Tongue (tissue), 2 donors: Measurements from ENCODE around the gene SVOP. TPM values are rescaled to one million over a fixed set of nuclear protein-coding genes. Genes with fewer than 3 reads are reported as not detected.

ENCODE experiments used
- DNase-seq: peaks from one replicate; pipeline ENCODE4 v3.0.0-alpha.2; 2015
- total RNA-seq: library from RNA; depleted of rRNA; stranded (reverse); fragments of >200 nt; gene quantifications from one replicate; pipeline ENCODE4 v1.2.3, GENCODE V29; 2014

Gene SVOP
- total RNA-seq, 1 donor from 2014 or later: 0.31 TPM

DNA sequence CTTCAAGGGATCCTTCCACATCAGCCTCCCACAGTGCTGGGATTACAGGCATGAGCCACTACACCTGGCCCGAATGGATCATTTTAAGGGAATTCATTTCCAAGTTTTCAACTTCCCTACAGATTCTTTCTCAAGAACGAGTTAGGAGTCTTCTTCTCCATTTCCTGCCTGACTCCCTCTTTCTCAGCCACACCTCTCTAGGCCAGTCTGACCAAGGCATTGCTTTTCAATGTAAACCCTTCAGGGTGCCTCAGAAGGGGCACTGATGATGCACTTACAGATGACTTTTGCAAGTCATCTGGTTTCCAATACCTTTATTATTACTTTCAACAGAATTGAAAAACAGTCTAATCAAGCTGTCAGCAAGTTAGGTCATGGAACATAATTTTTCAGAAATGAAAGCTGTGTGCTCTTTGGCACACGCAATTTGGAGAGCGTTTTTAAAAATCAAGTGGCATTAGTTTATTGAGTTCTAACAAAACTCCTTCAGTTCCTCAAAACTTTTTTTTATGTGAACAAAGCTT lies 47.2 kb downstream of the SVOP start:
- DNase-seq: no peak

DNA sequence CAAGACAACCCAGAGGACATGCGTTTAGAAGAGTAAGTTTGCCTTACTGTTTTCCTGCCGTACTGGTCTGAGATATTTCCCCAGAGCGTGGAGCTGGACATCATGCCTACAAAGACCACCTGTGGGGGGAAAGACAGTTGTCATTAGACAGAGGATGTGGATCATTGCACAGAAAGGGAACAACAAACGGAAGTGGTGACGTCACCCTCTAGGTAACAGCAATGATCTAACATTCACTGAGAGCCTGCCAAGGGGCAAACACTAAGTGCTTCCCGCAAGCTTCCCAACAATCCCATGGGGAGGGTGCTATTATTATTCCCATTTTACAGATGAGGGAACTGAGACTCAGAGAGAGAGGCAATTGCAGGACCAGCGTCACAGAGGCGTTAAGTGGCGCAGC lies 48.5 kb downstream of the SVOP start:
- DNase-seq: no peak

DNA sequence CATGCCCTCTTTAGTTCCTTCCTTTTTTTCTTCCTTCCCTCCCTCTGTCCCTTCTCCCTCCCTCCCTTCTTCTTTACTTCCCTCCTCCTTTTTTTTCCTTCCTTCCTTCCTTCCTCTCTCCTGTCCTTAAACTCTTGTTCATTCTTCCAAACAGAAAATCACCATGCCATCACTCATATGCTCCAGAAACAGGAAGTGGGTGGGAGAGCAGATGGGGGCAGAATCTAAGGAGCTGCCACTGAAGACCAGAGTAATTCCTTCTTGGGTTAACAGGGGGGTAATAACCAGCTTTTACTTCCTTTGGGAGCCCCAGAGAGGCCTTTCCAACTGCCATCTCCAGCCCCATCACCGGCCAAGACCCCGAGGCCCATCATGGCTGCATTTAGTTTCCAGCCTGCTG lies 51.2 kb downstream of the SVOP start:
- DNase-seq: no peak

DNA sequence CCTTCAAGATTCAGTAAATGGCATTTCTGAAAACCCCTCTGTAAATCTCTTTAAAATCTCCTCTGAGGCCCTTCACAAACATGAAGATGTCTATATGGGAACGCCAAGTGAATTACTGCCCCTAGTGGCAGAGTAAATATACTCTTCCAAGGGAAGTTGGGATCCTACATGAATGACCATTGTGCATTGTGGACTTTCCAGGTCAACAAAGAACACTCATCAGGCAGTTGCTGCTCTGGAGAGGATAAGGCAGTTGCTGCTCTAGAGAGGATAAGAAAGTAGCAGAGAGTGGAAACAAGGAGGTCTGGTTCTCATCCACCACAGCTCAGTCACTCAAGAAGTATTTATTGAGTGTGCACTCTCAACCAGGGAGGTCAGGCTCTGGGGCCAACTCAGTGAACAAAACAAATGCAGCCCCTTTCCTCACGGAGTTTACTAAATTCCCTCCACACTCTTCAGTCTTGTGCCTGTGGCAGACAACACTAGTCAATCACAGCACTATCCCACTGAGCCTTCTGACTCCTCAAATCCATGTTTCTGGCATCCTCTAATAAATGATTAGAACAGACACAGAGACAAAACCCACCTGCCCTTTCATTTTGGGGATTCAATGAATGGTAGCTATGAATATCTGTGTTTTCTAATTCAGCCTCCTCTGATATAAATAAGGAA lies 52.9 kb downstream of the SVOP start:
- no peak for DNase-seq

DNA sequence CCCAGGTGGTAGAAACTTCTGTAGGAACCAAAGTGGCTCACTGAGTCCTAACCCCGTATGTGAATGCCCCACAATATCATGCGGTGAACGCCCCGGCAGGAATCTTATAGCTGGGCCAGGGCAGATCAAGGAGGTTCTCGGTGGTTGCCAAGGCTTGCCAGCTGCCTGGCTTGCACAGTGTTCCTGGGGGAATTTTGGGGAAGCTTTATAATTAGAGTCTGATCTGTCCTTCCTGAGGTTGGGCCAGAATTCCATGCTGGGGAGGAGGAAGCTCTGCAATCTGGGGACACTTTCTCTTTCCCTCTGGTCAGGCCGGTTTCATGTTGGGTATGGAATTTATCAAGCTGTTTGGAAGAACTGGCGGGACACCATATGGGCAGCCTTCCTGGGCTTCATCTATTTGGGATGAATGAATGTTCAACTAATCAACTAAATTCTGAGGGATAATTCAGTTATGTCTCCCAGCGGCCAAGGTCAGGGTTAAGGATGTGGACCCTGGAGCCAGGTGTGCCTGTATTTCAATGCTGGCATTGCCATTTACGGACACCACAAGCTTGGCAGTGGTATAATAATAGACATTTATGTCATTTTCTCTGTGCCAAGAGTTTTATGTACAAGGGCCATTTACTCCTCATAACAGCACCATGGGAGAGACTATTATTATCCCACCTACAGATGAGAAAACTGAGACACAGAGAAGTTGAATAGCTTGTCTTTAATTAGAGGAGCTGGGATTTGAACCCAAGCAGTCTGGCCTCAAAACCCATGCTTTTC lies 54.3 kb downstream of the SVOP start:
- peak; percentile 66 for DNase-seq

DNA sequence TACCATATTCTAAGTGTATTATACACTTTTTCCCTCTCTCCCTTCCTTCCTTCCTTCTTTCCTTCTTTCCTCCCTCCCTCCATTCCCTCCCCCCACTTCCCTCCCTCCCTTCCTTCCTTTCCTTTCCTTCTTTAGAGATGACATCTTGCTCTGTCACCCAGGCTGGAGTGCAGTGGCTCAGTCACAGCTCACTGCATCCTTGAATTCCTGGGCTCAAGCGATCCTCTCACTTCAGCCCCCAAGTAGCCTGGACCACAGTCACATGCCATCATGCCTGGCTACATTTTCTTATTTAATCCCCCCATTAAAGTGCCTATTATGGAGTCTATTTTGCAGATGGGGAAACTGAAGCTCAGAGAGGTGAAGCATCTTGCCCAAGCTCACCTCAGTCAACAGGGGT lies 55.0 kb downstream of the SVOP start:
- no peak for DNase-seq

DNA sequence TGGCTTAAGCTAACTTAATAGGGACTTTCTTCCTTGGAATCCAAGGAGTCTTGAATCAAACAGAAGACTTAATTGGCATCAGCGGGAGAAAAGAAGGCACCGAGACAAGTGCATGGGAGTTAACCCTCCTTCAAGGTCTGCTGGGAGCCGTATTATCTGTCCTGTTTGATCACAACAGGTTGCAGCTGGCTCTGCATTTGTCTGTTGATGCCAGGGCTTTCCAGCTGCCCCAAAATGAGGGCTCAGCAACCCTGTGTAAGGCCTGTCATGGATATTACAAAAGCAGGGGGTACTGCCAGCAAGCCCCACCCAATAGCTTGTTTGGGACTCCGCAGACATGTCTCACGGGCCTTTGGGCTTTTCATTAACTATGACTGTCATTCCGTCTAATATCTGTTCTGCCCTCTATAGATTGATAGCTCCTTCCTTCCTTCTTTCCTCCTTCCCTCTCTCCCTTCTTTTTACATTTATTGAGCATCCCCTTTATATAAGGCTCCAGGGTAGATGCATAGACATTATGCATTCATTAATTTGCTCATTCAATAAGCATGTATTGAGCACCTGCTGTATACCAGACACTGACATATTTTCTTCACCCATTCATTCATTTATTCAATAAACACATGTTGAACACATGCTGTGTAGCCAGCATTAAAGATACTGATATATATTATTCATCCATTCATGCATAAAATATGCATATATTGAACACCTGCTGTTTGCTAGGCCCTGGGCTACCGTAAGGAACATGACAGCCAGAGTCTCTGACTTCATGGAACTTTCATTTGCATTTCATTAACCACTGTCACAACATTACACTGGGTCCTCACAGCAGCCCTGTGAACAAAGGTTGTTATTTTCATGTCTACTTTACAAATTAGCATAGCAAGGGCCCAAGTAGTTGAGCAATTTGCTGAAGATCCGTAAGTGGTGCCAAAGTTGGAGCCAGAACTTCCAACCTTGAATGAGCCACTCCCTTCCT lies 56.2 kb downstream of the SVOP start:
- peak; percentile 54 for DNase-seq

DNA sequence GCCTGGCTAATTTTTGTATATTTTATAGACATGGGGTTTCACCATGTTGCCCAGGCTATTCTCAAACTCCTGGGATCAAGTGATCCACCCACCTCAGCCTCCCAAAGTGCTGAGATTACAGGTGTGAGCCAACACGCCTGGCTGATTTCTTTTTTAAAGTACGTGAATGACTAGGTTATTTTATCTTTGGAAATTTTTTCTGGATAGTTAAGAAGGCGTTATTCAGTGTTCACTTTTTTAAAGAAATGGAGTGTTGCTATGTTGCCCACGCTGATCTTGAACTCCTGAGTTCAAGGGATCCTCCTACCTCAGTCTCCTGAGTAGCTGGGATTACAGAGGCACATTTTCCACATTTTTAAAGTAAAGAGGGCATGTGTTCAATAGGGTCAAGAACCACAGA lies 58.6 kb downstream of the SVOP start:
- no peak for DNase-seq

DNA sequence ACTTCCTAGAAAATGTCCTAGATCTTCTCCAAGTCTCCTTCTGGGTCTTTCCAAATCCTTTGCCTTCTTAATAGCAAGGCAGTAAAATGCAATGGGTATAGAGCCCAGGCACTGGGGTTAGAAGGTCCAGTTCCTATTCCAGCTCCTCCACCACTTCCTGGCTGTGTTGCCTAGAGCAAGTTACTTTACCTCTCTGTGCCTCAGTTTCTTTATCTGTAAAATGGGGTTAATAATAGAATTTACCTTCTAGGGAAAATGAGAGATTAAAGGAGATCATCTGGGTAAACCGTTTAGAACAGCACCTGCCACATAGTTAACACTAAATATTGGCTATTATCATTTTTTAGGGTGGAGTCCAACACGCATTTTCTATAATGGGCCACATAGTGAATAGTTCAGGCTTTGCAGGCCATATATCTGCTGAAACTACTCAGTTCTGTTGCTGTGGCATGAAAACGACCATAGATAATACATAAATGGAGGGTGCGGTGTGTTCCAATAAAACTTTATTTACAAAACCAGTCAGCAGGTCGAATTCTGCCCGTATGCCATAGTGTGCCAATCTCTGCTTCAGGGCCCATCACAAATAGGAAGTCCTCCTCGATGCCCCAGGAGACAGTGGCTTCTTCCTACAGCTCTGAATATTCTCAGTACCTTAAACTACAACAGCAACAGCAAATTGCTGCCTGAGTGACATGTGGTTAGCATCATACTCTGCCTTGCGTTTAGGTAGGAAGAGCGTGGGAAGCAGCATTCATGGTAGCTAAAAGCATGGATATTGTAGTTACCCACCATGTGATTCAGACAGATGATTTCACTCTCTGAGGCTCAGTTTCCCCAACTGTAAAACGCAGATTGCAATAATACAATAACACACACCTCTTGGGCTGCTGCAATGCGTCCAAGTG lies 60.9 kb downstream of the SVOP start:
- no peak for DNase-seq

DNA sequence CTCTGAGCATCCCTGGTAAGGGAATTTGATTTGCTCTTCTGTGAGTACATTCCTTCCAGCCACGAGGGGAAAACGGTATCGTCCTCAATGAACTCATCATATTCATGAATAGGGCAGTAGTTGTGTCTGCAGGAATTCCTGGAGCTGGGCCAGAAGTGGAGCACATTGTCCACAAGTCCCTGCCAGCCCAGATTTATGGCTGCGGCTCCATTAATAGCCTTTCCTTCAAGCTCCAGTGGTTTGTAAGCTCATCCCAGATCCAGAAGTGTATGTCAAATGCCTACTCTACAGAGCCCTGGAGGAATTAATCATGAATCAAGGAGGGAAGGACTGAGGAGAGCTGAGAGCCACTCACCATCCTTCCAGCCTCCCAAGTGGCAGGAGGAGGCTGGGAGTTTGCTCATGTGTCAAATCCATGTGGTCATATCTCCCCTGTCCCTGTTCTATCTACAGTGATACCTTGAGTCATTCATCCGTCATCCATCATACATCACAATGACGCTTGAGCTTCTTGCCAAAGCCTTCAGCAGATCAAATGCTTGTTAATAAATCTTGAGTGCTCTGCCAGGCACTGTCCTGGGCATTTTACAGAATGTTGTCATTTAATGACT lies 65.5 kb downstream of the SVOP start:
- DNase-seq: peak; percentile 63

DNA sequence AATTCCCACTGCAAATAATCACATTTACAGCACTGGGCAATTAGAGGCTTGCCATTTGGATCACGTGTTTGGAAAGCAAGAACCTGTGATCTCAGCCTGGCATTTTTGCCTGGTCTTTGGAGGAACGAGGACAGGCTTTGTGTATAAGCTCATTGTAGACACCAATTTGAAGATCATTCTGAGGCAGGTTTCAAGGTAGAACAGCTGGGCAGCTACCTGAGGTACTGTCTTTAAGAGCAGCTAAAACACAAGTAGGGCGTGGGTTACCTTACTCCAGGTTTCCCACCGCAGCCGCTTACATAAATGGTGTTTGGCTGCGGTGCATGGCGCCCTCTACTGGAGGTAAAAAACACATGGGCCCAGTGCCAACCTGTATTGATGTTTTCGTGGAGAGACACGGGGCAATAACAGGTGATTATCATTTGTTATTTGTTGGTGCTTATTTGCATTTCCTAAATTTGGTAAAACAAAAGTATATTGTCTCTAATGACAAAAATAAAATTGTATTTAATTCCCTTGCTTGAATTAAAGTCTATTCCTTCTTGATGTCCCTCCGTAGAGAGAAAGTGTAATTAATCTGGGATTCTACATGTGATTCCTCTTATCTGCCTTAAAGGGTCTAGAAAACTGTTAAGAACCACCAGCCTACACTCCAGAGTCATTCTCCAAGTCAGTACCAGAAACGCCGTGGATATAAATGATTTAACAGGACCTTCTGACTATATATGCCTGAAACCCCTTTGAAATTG lies 69.7 kb downstream of the SVOP start:
- peak; percentile 86 for DNase-seq

DNA sequence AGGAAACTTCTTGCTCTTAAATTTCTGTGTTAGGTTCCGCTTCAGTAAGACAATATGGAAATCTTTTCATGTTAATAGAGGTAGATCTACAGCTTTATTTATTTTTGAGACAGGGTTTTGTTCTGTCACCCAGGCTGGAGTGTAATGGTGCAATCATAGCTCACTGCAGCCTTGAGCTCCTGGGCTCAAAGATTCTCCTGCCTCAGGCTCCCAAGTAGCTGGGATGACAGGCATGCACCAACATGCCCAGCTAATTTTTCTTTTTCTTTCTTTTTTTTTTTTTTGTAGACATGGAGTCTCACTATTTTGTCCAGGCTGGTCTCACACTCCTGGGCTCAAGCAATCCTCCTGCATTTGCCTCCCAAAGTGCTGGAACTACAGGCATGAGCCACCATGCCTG lies 70.9 kb downstream of the SVOP start:
- no peak for DNase-seq

DNA sequence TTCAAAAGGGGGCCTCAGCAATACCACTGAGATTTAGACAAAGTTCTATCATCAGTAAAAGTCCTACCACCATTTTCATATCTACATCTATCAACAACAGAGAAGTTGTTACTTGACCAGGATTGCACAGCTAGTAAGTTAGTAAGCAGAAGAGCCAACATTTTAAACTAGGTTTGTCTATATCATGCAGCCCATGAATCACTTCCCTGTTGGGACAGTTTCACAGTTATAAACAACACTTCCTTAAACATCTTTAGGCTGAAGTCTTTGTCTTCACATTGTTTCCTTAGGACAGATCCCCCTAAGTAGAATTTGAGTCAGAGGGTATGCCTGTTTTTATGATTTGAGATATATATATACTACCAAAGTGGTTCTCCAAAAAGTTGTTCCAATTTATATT lies 72.5 kb downstream of the SVOP start:
- DNase-seq: no peak

DNA sequence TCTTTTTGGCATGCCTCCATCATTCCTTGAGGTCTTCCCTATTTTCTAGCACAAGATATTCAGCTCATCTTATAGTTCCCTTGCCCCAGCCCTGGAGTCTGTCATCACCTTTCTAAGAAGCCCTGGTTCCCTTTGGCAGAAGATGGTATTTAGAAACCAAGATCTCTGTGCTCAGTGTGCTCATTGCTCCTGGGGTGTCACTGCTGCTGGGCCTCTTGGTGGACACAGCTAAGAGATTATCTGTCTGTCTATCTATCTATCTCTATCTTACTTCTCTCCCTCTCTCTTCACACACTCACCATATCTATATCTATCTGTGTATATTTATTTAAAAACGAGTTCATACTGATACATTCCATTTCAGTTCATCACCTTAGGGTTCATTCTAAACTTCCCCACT lies 73.8 kb downstream of the SVOP start:
- DNase-seq: no peak

DNA sequence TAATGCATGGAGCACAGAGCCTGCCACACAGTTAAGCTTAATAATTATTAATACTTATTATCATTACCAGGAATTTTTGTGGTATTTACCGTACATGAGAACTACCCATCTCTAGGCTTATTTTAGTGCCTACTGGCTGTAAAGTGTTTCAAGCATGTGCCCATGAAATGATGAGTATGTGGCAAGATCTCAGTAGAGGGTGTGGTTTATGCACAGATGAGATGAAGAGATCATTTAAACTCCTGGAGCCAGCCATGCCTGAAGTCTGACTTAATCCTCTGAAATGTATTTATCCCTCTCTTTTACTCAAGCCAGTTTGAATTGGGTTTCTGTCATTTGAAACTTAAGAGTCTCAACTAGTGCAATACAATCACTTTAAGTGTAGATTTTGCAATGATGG lies 80.7 kb downstream of the SVOP start:
- DNase-seq: no peak

DNA sequence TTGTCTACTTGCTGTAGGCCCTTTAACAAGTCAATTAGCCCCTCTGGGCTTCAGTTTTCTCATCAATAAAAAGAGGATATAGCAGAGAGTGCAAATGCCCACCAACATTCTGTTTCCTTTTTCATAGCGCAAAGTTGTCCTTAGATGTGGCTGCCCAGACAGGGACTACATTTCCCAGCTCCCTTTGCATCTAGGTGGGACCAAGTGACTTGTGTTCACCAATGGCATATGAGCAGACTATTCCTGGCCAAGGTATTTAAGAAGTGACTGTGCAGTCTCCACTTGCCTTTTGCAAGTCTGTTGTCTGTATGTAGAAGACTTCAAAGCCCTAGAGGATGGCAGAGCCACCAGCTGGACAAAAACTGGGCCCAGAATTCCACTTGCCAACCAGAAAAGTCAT lies 81.3 kb downstream of the SVOP start:
- peak; percentile 18 for DNase-seq

DNA sequence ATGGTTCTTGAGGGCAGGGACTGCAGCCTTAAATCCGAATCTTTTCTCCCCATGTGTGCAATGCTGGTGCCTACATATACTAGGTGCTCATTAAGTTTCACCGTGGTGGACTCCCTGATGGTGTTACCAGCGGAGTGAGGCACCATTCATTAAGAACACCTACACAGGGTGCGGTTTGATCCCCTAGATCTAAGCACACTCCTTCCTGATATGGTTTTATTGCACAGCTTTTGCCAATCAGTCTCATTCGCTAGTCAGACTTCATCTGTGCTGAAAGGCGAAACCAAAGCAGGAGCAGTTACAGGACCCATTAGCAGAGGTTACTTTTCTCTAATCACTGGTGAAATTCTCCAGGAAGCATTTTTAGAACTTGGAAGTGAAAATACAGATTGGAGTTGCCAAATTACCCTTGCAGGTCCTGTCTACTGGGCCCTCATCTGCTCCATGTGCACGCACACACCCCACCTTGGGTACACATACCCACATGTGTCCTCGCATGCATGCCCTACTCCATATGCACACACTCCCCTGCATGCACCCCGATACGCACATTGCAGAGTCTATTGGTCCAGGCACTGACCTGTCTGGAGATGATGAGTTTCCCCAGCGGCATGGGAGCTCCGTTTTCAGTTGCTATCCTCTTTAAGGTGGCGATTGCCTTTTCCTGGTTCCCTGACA lies 82.5 kb downstream of the SVOP start:
- DNase-seq: no peak

DNA sequence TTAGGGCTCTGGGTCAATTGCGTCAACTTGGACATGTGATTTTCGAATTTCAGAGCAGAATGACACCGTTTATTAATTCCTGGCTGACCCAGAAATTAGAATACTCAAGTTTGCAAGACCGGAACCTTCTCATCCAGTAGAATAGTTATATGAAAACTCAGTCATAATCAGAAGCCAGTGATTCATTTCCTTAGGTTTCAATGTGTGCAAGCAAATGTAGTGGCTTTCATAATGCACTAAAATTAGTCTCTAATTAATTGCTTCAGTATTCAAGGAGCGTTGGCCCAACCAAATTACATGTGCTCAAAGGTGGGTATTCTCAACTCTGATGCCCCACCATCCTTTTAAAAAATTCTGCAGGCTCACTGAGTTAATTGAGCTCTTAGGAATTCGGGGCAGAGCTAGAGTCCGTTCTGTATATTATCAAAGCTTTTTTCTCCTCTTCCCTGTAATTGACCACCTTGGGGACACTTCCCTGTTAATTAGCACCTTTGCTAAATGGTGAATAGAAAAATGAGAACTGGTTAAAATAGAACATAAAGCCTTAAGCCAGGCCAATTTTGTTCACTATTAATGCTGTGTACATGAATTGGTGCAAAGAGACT lies 85.6 kb downstream of the SVOP start:
- no peak for DNase-seq

DNA sequence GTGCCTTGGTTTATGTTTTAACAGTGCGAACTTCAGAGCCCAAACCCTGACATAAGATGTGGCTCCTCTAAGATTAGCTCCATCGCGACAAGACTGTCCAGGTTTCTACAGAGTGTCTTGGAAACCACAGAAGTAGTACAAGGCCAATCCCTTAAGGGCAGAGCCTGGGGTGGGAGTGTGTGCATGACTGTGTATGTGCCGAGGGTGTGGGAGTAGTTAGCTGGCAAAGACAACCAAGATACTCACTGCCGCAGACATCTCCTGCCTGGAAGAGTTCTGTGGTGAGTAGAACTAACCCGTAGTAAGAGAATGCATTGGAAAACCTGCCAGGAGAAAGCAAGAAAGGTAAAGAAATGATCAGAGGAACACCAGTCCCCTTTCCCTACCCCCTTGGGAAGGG lies 86.9 kb downstream of the SVOP start:
- DNase-seq: no peak
